Measurements from ENCODE around the gene MLLT3. TPM values are rescaled to one million over a fixed set of nuclear protein-coding genes. Genes with fewer than 3 reads are reported as not detected.

Gene MLLT3
- total RNA-seq, 1 donor from 2014 or later = 8.8 TPM

- no peaks in the 10 kb centered on the region for H3K36me3 ChIP-seq
- H3K4me3 ChIP-seq = no peak overlapping the region
- TF ChIP-seq, protein P1, sequence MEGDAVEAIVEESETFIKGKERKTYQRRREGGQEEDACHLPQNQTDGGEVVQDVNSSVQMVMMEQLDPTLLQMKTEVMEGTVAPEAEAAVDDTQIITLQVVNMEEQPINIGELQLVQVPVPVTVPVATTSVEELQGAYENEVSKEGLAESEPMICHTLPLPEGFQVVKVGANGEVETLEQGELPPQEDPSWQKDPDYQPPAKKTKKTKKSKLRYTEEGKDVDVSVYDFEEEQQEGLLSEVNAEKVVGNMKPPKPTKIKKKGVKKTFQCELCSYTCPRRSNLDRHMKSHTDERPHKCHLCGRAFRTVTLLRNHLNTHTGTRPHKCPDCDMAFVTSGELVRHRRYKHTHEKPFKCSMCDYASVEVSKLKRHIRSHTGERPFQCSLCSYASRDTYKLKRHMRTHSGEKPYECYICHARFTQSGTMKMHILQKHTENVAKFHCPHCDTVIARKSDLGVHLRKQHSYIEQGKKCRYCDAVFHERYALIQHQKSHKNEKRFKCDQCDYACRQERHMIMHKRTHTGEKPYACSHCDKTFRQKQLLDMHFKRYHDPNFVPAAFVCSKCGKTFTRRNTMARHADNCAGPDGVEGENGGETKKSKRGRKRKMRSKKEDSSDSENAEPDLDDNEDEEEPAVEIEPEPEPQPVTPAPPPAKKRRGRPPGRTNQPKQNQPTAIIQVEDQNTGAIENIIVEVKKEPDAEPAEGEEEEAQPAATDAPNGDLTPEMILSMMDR (IDR thresholded peaks at IDR 0.05) = no peak
- TF ChIP-seq POLR2AphosphoS5 (IDR thresholded peaks at IDR 0.05; ENCODE audit: insufficient read depth in 1 of 2, low read depth in 1 of 2) (no peak), POLR2A (IDR thresholded peaks at IDR 0.05) (no peak)
- H3K27ac ChIP-seq = peak overlapping the region; percentile 17
- H3K4me1 ChIP-seq = peaks cover 19% of the 10 kb centered on the region
- intact Hi-C loops (cut with DNase I) = no loop called here
- DNase-seq (ENCODE audit: extremely low spot score in 2 of 2) = no peak
- no peaks in the 10 kb centered on the region for H3K9me3 ChIP-seq
- H3K27me3 ChIP-seq = no peaks in the 10 kb centered on the region
Observed at GRCh38 chr9:20570087-20570486, 52.2 kb downstream of the MLLT3 start.

GRCh38 chr9:20569525-20569924 is 52.8 kb downstream of the MLLT3 start:
- TF ChIP-seq, protein P1 (IDR thresholded peaks at IDR 0.05) = no peak
- TF ChIP-seq POLR2AphosphoS5 (IDR thresholded peaks at IDR 0.05; ENCODE audit: insufficient read depth in 1 of 2, low read depth in 1 of 2) = no peak
- TF ChIP-seq POLR2A (IDR thresholded peaks at IDR 0.05) = no peak
- H3K27me3 ChIP-seq = no peaks in the 10 kb centered on the region
- peak overlapping the region; percentile 17 for H3K27ac ChIP-seq
- intact Hi-C loops (cut with DNase I) = no loop called here
- no peaks in the 10 kb centered on the region for H3K9me3 ChIP-seq
- no peak overlapping the region for H3K4me3 ChIP-seq
- no peak for DNase-seq (ENCODE audit: extremely low spot score in 2 of 2)
- peaks cover 19% of the 10 kb centered on the region for H3K4me1 ChIP-seq
- H3K36me3 ChIP-seq = no peaks in the 10 kb centered on the region

DNA sequence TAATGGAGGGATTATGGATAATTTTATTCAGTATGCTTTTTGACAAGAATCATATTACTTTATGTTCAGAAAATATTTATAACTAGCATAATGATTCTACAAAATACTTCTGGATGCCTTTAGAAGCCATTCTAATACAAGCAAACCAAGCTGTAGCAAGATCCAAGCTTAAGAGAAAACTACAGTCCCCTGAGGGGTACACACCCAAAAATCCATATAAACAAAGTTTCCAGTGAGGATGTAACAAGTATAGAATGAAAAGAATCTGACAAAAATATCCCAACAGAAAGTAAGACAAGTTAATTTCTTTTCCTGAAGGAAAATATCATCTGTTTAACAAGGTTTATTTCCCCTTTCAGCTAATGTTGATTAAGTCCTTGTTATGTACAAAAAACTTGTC is 53.9 kb downstream of the MLLT3 start:
- Histone ChIP-seq H3K27me3 (no peaks in the 10 kb centered on the region), H3K4me1 (peaks cover 19% of the 10 kb centered on the region), H3K9me3 (no peaks in the 10 kb centered on the region), H3K36me3 (no peaks in the 10 kb centered on the region), H3K4me3 (no peak overlapping the region), H3K27ac (no peak overlapping the region)
- intact Hi-C loops (cut with DNase I) = no loop called here
- TF ChIP-seq, protein P1 (IDR thresholded peaks at IDR 0.05) = no peak
- TF ChIP-seq POLR2AphosphoS5 (IDR thresholded peaks at IDR 0.05; ENCODE audit: insufficient read depth in 1 of 2, low read depth in 1 of 2) (no peak), POLR2A (IDR thresholded peaks at IDR 0.05) (no peak)
- DNase-seq (ENCODE audit: extremely low spot score in 2 of 2) = no peak

- TF ChIP-seq POLR2AphosphoS5 (IDR thresholded peaks at IDR 0.05; ENCODE audit: insufficient read depth in 1 of 2, low read depth in 1 of 2) = no peak
- TF ChIP-seq, protein P1 (IDR thresholded peaks at IDR 0.05) = no peak
- TF ChIP-seq POLR2A (IDR thresholded peaks at IDR 0.05) = no peak
- no peaks in the 10 kb centered on the region for H3K36me3 ChIP-seq
- no peaks in the 10 kb centered on the region for H3K27me3 ChIP-seq
- H3K4me3 ChIP-seq = no peak overlapping the region
- no peaks in the 10 kb centered on the region for H3K9me3 ChIP-seq
- DNase-seq (ENCODE audit: extremely low spot score in 2 of 2) = no peak
- H3K27ac ChIP-seq = no peak overlapping the region
- peaks cover 27% of the 10 kb centered on the region for H3K4me1 ChIP-seq
- intact Hi-C loops (cut with DNase I) = no loop called here
Observed at GRCh38 chr9:20566401-20566800, 55.9 kb downstream of the MLLT3 start.

DNA sequence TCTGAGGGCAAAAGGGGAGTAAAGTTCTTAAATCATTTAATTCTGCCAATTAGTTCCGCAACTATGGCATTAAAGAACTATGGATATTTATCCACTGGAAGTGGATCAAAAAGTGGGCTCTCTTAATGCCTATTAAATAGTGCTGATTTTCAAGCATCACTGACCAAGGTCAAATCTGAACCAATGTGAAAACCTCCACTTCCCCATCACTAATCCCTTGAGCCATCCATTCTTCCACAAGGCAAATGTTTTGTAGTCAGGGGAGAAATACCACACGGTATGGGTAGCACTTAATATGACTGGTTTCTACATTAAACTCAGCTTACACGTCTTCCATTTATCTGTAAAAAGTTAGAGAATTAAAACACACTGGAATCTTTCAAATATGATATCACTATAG is 57.6 kb downstream of the MLLT3 start:
- Histone ChIP-seq H3K4me3 (no peak overlapping the region), H3K36me3 (no peaks in the 10 kb centered on the region), H3K27me3 (no peaks in the 10 kb centered on the region), H3K9me3 (no peaks in the 10 kb centered on the region), H3K4me1 (peaks cover 20% of the 10 kb centered on the region), H3K27ac (no peak overlapping the region)
- intact Hi-C loops (cut with DNase I) = no loop called here
- TF ChIP-seq POLR2AphosphoS5 (IDR thresholded peaks at IDR 0.05; ENCODE audit: insufficient read depth in 1 of 2, low read depth in 1 of 2) = no peak
- TF ChIP-seq, protein P1 (IDR thresholded peaks at IDR 0.05) = no peak
- TF ChIP-seq POLR2A (IDR thresholded peaks at IDR 0.05) = no peak
- DNase-seq (ENCODE audit: extremely low spot score in 2 of 2) = no peak

Data from vagina (tissue), 2 donors.